ENCODE measurements around the gene ZC3H12A. TPM values are rescaled to one million over a fixed set of nuclear protein-coding genes. Genes with fewer than 3 reads are reported as not detected.

The ZC3H12A gene
- total and polyA plus RNA-seq, 10 donors: 9.7 to 33.1 (median 19.8) TPM

DNA sequence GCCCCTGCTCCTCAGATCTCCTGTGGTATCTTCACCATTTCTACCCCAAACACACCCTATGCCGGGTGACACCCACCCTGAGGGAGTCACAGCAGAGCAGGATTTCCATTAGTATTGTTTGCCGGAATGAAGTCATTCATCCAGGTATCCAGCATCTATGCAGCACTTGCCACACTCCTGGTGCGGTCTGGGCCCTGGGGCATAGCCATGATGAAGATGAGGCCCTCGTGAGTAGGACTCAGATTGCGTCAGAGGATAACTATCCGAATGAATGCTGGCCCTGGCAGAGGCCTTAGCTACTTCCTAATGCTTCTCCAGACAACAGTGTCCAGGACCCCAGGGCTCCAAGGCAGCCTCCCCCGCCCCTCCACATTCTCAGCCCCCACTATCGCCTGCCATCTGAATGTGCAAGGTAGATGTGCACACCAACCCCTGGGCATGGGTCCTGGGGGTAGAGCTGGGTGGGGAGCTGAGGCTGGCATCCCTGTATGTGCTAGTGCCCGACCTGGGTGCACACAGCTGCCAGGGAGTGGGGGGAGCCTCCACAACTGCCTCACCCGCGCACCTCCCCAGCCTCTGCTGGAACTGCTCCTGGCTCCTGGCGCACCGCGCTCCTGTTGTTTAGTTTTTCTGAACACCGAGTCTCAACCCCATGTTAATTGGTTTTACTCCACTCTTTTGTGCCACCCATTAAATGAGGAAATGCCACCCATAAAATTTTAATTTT, 25.5 kb upstream of the ZC3H12A start:
- Histone ChIP-seq H3K9me3 (no peaks in the 10 kb centered on the region), H3K27me3 (replicated peaks in 1 of 7) (peaks cover 0 to 20% (median 0%) of the 10 kb centered on the region in 7 donors), H3K36me3 (no peaks in the 10 kb centered on the region), H3K27ac (no peak overlapping the region), H3K4me3 (no peak overlapping the region), H3K4me1 (peaks cover 0 to 16% (median 9%) of the 10 kb centered on the region in 6 donors)
- TF ChIP-seq POLR2A (IDR thresholded peaks at IDR 0.05) (no peak), POLR2AphosphoS5 (IDR thresholded peaks at IDR 0.05) (no peak)
- TF ChIP-seq, protein P1, sequence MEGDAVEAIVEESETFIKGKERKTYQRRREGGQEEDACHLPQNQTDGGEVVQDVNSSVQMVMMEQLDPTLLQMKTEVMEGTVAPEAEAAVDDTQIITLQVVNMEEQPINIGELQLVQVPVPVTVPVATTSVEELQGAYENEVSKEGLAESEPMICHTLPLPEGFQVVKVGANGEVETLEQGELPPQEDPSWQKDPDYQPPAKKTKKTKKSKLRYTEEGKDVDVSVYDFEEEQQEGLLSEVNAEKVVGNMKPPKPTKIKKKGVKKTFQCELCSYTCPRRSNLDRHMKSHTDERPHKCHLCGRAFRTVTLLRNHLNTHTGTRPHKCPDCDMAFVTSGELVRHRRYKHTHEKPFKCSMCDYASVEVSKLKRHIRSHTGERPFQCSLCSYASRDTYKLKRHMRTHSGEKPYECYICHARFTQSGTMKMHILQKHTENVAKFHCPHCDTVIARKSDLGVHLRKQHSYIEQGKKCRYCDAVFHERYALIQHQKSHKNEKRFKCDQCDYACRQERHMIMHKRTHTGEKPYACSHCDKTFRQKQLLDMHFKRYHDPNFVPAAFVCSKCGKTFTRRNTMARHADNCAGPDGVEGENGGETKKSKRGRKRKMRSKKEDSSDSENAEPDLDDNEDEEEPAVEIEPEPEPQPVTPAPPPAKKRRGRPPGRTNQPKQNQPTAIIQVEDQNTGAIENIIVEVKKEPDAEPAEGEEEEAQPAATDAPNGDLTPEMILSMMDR (IDR thresholded peaks at IDR 0.05 in 8 of 11, conservative IDR thresholded peaks at IDR 0.05 in 3 of 11): no peak
- WGBS, 5 donors: 80 to 83% (median 82%) methylated on average over 10 to 15 of the region's 15 CpGs
- no peak for DNase-seq
- intact Hi-C loops (cut with DNase I; ENCODE audit: low total_unique reads): no loop called here

DNA sequence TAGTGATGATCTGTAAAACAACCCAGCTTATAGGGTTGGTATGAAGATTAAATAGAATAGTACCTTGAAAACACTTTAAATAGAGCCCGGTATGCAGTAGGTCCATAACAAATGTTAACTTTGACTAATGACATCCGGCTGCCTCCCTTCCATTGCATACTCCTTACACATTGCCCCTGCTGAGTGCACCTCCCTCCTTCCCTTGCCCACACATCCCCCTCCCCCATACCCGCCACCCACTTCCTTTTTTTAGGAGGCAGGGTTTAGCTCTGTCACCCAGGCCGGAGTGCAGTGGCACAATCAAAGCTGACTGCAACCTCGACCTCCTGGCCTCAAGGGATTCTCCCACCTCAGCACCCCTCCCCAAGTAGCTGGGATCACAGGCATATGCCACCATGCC, 24.4 kb upstream of the ZC3H12A start:
- 2 to 9% (median 6%) methylated on average over 5 of the region's 5 CpGs for WGBS, 5 donors
- H3K27me3 ChIP-seq (replicated peaks in 1 of 7): peaks cover 0 to 20% (median 0%) of the 10 kb centered on the region in 7 donors
- H3K36me3 ChIP-seq: no peaks in the 10 kb centered on the region
- intact Hi-C loops (cut with DNase I; ENCODE audit: low total_unique reads): no loop called here
- H3K9me3 ChIP-seq: no peaks in the 10 kb centered on the region
- no peak overlapping the region for H3K27ac ChIP-seq
- no peak overlapping the region for H3K4me3 ChIP-seq
- peak; percentile 83 for DNase-seq
- TF ChIP-seq POLR2AphosphoS5 (IDR thresholded peaks at IDR 0.05) (no peak), POLR2A (IDR thresholded peaks at IDR 0.05) (no peak)
- TF ChIP-seq, protein P1 (IDR thresholded peaks at IDR 0.05 in 8 of 11, conservative IDR thresholded peaks at IDR 0.05 in 3 of 11): no peak
- peaks cover 4 to 21% (median 13%) of the 10 kb centered on the region in 6 donors for H3K4me1 ChIP-seq

DNA sequence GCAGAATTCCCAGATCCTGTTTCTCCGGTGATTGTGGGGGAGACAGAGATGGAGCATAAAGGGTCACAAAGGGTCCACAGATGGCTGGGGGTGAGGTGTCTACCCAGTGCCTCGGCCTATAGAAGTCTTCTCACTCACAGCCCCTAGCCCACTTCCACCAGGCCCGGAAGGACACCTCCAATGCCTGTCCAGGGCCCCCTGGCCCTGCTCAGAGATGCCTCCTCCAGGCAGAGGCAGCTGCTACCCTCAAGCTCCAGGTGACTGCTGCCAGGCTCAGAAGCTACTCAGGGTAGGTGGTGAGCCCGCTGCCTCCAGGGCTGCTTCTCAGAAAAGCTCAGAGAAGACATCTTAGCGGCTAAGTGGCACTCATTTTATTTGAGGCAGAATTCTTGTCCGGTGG, 22.0 kb upstream of the ZC3H12A start:
- Histone ChIP-seq H3K4me3 (no peak overlapping the region), H3K27me3 (replicated peaks in 1 of 7) (peaks cover 0 to 18% (median 0%) of the 10 kb centered on the region in 7 donors), H3K4me1 (peaks cover 8 to 29% (median 19%) of the 10 kb centered on the region in 6 donors), H3K36me3 (no peaks in the 10 kb centered on the region), H3K9me3 (no peaks in the 10 kb centered on the region), H3K27ac (no peak overlapping the region)
- TF ChIP-seq POLR2A (IDR thresholded peaks at IDR 0.05): no peak
- TF ChIP-seq, protein P1 (IDR thresholded peaks at IDR 0.05 in 8 of 11, conservative IDR thresholded peaks at IDR 0.05 in 3 of 11): no peak
- TF ChIP-seq POLR2AphosphoS5 (IDR thresholded peaks at IDR 0.05): no peak
- DNase-seq: no peak
- intact Hi-C loops (cut with DNase I; ENCODE audit: low total_unique reads): no loop called here
- 71 to 91% (median 81%) methylated on average over 5 to 6 of the region's 6 CpGs for WGBS, 5 donors

DNA sequence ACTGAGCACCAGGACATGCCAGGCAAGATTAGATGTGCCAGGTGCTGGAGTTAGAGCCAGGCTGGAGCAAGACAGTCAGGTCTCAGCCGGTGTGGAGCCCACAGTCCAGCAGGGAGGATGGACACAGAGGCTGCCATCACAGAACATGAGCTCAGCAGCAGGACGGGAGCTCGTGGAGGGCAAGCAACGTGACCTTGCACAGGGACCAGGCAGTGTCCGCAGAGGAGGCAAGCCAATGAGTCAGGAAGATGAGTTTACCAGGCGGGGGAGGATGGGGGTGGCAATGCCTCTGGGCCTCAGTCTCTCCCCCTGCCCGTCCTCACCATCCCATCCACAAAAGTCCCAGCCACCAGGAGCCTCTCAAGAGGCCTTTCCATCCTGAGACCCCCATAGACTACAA, 20.7 kb upstream of the ZC3H12A start:
- peaks cover 0 to 11% (median 0%) of the 10 kb centered on the region in 7 donors for H3K27me3 ChIP-seq (replicated peaks in 1 of 7)
- H3K27ac ChIP-seq: no peak overlapping the region
- intact Hi-C loops (cut with DNase I; ENCODE audit: low total_unique reads): loop anchor here (2.0 kb wide), 1 partner anchor 33 kb away; no protein-coding TSS in a partner anchor
- WGBS, 5 donors: 72 to 98% (median 80%) methylated on average over 6 to 7 of the region's 7 CpGs
- peaks cover 8 to 29% (median 19%) of the 10 kb centered on the region in 6 donors for H3K4me1 ChIP-seq
- no peaks in the 10 kb centered on the region for H3K9me3 ChIP-seq
- no peaks in the 10 kb centered on the region for H3K36me3 ChIP-seq
- H3K4me3 ChIP-seq: no peak overlapping the region
- no peak for DNase-seq
- TF ChIP-seq POLR2AphosphoS5 (IDR thresholded peaks at IDR 0.05): no peak
- TF ChIP-seq POLR2A (IDR thresholded peaks at IDR 0.05): no peak
- TF ChIP-seq, protein P1 (IDR thresholded peaks at IDR 0.05 in 8 of 11, conservative IDR thresholded peaks at IDR 0.05 in 3 of 11): no peak
